VCaP (cell line): ENCODE measurements around the gene GTSE1.

Experiments
- H3K27ac ChIP-seq: fragments of 450-650 bp; 2 replicates; pipeline ENCODE4 v1.5.1; 2017
- CTCF ChIP-seq: fragments of 450-650 bp; conservative IDR thresholded peaks from 2 replicates; pipeline ENCODE4 v1.5.1; 2017; ENCODE audit warnings: mild to moderate bottlenecking, moderate library complexity

Gene GTSE1

DNA sequence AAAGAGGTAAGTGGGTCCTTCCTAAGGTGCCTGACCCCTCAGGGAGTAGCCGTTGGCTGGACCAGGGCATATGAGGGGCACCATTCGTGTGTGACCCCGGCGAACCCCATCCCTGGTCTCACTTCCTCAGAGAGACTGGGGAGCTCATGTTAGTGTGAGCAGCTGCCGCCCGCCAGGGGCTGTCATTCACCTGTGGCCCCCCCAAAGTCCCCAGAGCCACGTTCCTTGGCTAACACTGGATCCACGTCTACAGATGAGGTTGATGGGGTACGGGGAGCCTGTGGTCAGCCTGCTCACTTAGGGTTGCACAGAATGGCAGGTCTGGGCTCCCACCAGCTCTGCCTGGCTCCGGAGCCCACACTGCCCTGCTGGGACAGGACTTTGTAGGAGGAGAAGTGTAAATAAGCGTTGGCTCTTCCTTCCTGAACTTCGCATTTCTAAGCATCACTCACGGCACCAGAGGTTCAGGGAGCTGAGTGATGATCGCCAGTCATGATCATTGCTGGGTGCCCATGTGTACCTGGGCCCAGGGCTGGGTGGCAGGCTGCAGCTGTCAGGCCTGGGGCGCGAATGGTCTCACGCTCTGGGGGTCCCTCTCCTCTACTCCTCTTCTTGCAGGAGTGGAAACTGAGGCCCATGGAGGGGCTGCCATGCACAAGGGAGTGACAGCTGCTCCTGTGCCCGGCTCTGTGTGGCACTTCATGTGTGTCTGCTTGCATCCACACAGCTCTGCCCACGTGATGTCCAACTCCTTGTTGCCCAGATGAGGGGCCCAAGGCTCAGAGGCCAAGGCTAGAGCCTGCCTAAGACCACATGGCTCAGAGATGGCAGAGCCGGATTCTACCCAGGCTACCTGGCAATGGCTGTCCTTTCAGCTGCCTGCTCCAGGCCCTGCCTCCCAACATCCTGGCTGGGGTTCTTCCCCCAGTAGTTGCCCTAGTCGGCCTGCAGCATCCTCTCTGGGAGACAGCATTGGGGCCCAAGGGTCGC, 17.7 kb upstream of the GTSE1 start:
- TF ChIP-seq CTCF = no peak
- no peak overlapping the region for H3K27ac ChIP-seq

- no peak for TF ChIP-seq CTCF
- no peak overlapping the region for H3K27ac ChIP-seq
Measured at GRCh38 chr22:46280063-46280817, 16.4 kb upstream of the GTSE1 start.

GRCh38 chr22:46280999-46281623, 15.6 kb upstream of the GTSE1 start:
- no peak for TF ChIP-seq CTCF
- H3K27ac ChIP-seq = no peak overlapping the region

GRCh38 chr22:46281866-46282678, 14.6 kb upstream of the GTSE1 start:
- H3K27ac ChIP-seq = no peak overlapping the region
- no peak for TF ChIP-seq CTCF

- TF ChIP-seq CTCF = no peak
- no peak overlapping the region for H3K27ac ChIP-seq
Measured at GRCh38 chr22:46286006-46286405, 10.7 kb upstream of the GTSE1 start.

DNA sequence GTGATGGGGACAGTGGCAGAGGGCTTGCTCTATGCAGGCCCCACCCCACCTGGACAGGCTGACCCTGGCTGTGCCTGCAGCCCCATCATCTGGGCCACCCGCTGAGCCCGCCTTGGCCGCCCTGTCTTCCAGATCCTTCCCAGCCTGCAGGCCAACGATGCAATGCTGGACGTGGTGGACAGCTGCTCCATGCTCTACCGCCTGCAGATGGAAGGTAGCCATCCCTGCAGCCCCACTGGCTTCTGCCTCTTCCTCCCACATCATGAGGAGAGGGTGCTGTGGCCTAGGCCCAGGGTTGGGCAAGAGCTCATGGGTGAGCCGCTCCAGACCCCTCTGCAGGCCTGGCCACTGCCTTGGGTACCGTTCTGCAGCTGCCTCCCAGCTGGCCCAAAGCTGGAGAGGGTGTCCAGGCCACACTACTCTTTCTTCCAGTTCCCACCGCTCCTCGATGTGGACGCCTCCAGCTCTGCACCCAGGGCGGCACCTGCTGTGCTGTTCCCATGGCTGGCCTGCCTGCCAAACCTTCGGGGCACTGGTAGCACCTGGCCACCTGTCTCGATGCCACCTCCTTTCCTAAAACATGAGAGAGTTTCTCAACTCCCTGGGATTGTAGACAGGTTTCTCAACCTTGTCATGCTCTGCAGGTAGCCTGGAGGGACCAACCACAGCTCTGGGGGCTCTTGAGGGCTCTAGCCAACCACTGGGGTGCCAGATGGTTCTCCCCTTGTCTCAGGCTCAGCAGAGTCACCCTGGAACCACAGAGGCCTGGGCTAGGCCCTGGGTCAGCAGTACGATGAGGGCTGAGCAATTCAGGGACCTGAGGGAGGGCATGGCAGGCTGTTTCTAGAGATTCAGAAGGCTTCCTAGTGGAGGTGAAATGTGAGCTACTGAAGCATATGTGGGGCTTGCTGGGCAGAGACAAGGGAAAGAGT, 9.5 kb upstream of the GTSE1 start:
- no peak overlapping the region for H3K27ac ChIP-seq
- TF ChIP-seq CTCF = no peak
